Measurements from ENCODE around the gene LIMK2.
A peak's percentile ranks its signal among the peaks of the same experiment; 100 is the strongest.
"Not testable (repeated sequence)": the region's sequence is repeated elsewhere in the genome, so short reads cannot be mapped to it uniquely, and the experiment has no call there.

Gene LIMK2

GRCh38 chr22:31211862-31212730, at the start of gene LIMK2:
Gene LIMK2 (plus strand): TSS chr22:31212298. CDS start chr22:31212409, 111 bp downstream.
- peak; percentile 91 for DNase-seq (ENCODE audit: low read depth)
- peak; percentile 55 for TF ChIP-seq CTCF (IDR thresholded peaks at IDR 0.05; ENCODE audit: insufficient read depth, low read depth, low read length, missing control alignments)
- H3K4me3 ChIP-seq (ENCODE audit: low read length) = peak within 1 kb of the TSS; percentile 93

- no peak for DNase-seq (ENCODE audit: low read depth)
- no peak overlapping the region for H3K4me3 ChIP-seq (ENCODE audit: low read length)
- TF ChIP-seq CTCF (IDR thresholded peaks at IDR 0.05; ENCODE audit: insufficient read depth, low read depth, low read length, missing control alignments) = no peak
Measured at GRCh38 chr22:31170971-31171370, 41.1 kb upstream of the LIMK2 start.

GRCh38 chr22:31171734-31172133, 40.4 kb upstream of the LIMK2 start:
- DNase-seq (ENCODE audit: low read depth); H3K4me3 ChIP-seq (ENCODE audit: low read length): not testable (repeated sequence)

- DNase-seq (ENCODE audit: low read depth) = peak; percentile 89
- H3K4me3 ChIP-seq (ENCODE audit: low read length) = no peak overlapping the region
- TF ChIP-seq CTCF (IDR thresholded peaks at IDR 0.05; ENCODE audit: insufficient read depth, low read depth, low read length, missing control alignments) = no peak
Measured at GRCh38 chr22:31173386-31174145, 38.5 kb upstream of the LIMK2 start.

- H3K4me3 ChIP-seq (ENCODE audit: low read length) = no peak overlapping the region
- TF ChIP-seq CTCF (IDR thresholded peaks at IDR 0.05; ENCODE audit: insufficient read depth, low read depth, low read length, missing control alignments) = no peak
- no peak for DNase-seq (ENCODE audit: low read depth)
Measured at GRCh38 chr22:31176923-31177322, 35.2 kb upstream of the LIMK2 start.

- peak; percentile 99 for DNase-seq (ENCODE audit: low read depth)
- peak; percentile 13 for TF ChIP-seq CTCF (IDR thresholded peaks at IDR 0.05; ENCODE audit: insufficient read depth, low read depth, low read length, missing control alignments)
- no peak overlapping the region for H3K4me3 ChIP-seq (ENCODE audit: low read length)
Measured at GRCh38 chr22:31177420-31178162, 34.5 kb upstream of the LIMK2 start.

GRCh38 chr22:31178859-31179258, 33.2 kb upstream of the LIMK2 start:
- no peak overlapping the region for H3K4me3 ChIP-seq (ENCODE audit: low read length)
- no peak for DNase-seq (ENCODE audit: low read depth)
- no peak for TF ChIP-seq CTCF (IDR thresholded peaks at IDR 0.05; ENCODE audit: insufficient read depth, low read depth, low read length, missing control alignments)
